ENCODE results near the gene SLCO2A1. TPM values are rescaled to one million over a fixed set of nuclear protein-coding genes. Genes with fewer than 3 reads are reported as not detected.

Gene SLCO2A1
- total and polyA plus RNA-seq, 2 experiments from 2014 or later, result 0.31 to 1.0 TPM

DNA sequence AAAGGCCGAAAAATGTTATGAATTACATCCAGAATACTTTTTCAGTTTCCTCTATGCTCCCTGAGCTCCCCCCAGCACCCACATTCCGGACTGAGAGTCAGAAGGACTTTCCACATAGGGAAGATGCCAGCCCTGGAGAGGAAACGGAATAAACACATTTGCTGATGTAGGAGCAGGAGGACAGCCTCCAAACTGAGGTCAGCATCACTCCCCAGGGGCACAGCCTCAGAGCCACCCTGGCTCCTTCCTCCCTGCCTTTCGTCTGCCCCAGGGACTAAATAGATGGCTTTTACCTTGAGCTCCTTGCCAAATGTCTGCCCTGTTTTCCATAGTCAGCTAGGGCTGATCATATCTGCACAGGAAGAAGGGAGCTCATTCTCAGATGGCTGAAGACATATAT is 22.6 kb upstream of the SLCO2A1 start:
- H3K27me3 ChIP-seq (ENCODE audit: insufficient read depth), result no peaks in the 10 kb centered on the region
- H3F3A ChIP-seq (replicated peaks; ENCODE audit: low read depth), result no peaks in the 10 kb centered on the region
- no peak overlapping the region for H3K4me3 ChIP-seq
- H3K27ac Mint-ChIP-seq, result no peak overlapping the region
- H3K4me1 ChIP-seq (ENCODE audit: insufficient read depth), result no peaks in the 10 kb centered on the region; the same call in 1 of the 2 replicates
- TF ChIP-seq, protein P1, sequence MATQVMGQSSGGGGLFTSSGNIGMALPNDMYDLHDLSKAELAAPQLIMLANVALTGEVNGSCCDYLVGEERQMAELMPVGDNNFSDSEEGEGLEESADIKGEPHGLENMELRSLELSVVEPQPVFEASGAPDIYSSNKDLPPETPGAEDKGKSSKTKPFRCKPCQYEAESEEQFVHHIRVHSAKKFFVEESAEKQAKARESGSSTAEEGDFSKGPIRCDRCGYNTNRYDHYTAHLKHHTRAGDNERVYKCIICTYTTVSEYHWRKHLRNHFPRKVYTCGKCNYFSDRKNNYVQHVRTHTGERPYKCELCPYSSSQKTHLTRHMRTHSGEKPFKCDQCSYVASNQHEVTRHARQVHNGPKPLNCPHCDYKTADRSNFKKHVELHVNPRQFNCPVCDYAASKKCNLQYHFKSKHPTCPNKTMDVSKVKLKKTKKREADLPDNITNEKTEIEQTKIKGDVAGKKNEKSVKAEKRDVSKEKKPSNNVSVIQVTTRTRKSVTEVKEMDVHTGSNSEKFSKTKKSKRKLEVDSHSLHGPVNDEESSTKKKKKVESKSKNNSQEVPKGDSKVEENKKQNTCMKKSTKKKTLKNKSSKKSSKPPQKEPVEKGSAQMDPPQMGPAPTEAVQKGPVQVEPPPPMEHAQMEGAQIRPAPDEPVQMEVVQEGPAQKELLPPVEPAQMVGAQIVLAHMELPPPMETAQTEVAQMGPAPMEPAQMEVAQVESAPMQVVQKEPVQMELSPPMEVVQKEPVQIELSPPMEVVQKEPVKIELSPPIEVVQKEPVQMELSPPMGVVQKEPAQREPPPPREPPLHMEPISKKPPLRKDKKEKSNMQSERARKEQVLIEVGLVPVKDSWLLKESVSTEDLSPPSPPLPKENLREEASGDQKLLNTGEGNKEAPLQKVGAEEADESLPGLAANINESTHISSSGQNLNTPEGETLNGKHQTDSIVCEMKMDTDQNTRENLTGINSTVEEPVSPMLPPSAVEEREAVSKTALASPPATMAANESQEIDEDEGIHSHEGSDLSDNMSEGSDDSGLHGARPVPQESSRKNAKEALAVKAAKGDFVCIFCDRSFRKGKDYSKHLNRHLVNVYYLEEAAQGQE (IDR thresholded peaks at IDR 0.05; ENCODE audit: unreplicated experiment), result no peak
- no peak for TF ChIP-seq CREB1 (CRISPR knock-in tag; IDR thresholded peaks at IDR 0.05; ENCODE audit: low read depth)
- TF ChIP-seq, protein P2, sequence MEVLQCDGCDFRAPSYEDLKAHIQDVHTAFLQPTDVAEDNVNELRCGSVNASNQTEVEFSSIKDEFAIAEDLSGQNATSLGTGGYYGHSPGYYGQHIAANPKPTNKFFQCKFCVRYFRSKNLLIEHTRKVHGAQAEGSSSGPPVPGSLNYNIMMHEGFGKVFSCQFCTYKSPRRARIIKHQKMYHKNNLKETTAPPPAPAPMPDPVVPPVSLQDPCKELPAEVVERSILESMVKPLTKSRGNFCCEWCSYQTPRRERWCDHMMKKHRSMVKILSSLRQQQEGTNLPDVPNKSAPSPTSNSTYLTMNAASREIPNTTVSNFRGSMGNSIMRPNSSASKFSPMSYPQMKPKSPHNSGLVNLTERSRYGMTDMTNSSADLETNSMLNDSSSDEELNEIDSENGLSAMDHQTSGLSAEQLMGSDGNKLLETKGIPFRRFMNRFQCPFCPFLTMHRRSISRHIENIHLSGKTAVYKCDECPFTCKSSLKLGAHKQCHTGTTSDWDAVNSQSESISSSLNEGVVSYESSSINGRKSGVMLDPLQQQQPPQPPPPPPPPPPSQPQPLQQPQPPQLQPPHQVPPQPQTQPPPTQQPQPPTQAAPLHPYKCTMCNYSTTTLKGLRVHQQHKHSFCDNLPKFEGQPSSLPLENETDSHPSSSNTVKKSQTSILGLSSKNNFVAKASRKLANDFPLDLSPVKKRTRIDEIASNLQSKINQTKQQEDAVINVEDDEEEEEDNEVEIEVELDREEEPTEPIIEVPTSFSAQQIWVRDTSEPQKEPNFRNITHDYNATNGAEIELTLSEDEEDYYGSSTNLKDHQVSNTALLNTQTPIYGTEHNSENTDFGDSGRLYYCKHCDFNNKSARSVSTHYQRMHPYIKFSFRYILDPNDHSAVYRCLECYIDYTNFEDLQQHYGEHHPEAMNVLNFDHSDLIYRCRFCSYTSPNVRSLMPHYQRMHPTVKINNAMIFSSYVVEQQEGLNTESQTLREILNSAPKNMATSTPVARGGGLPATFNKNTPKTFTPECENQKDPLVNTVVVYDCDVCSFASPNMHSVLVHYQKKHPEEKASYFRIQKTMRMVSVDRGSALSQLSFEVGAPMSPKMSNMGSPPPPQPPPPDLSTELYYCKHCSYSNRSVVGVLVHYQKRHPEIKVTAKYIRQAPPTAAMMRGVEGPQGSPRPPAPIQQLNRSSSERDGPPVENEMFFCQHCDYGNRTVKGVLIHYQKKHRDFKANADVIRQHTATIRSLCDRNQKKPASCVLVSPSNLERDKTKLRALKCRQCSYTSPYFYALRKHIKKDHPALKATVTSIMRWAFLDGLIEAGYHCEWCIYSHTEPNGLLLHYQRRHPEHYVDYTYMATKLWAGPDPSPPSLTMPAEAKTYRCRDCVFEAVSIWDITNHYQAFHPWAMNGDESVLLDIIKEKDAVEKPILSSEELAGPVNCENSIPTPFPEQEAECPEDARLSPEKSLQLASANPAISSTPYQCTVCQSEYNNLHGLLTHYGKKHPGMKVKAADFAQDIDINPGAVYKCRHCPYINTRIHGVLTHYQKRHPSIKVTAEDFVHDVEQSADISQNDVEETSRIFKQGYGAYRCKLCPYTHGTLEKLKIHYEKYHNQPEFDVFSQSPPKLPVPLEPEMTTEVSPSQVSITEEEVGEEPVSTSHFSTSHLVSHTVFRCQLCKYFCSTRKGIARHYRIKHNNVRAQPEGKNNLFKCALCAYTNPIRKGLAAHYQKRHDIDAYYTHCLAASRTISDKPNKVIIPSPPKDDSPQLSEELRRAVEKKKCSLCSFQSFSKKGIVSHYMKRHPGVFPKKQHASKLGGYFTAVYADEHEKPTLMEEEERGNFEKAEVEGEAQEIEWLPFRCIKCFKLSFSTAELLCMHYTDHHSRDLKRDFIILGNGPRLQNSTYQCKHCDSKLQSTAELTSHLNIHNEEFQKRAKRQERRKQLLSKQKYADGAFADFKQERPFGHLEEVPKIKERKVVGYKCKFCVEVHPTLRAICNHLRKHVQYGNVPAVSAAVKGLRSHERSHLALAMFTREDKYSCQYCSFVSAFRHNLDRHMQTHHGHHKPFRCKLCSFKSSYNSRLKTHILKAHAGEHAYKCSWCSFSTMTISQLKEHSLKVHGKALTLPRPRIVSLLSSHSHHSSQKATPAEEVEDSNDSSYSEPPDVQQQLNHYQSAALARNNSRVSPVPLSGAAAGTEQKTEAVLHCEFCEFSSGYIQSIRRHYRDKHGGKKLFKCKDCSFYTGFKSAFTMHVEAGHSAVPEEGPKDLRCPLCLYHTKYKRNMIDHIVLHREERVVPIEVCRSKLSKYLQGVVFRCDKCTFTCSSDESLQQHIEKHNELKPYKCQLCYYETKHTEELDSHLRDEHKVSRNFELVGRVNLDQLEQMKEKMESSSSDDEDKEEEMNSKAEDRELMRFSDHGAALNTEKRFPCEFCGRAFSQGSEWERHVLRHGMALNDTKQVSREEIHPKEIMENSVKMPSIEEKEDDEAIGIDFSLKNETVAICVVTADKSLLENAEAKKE (CRISPR knock-in tag; IDR thresholded peaks at IDR 0.05), result no peak
- TF ChIP-seq JUNB (IDR thresholded peaks at IDR 0.05; ENCODE audit: unreplicated experiment), result no peak
- TF ChIP-seq POLR2AphosphoS5 (IDR thresholded peaks at IDR 0.05; ENCODE audit: low read depth), result no peak
- TF ChIP-seq, protein P3, sequence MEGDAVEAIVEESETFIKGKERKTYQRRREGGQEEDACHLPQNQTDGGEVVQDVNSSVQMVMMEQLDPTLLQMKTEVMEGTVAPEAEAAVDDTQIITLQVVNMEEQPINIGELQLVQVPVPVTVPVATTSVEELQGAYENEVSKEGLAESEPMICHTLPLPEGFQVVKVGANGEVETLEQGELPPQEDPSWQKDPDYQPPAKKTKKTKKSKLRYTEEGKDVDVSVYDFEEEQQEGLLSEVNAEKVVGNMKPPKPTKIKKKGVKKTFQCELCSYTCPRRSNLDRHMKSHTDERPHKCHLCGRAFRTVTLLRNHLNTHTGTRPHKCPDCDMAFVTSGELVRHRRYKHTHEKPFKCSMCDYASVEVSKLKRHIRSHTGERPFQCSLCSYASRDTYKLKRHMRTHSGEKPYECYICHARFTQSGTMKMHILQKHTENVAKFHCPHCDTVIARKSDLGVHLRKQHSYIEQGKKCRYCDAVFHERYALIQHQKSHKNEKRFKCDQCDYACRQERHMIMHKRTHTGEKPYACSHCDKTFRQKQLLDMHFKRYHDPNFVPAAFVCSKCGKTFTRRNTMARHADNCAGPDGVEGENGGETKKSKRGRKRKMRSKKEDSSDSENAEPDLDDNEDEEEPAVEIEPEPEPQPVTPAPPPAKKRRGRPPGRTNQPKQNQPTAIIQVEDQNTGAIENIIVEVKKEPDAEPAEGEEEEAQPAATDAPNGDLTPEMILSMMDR (conservative IDR thresholded peaks at IDR 0.05; ENCODE audit: low read depth in 2 of 2), result no peak
- TF ChIP-seq EZH2 (IDR thresholded peaks at IDR 0.05; ENCODE audit: low read depth, unreplicated experiment), result no peak
- TF ChIP-seq ZNF114 (CRISPR knock-in tag; IDR thresholded peaks at IDR 0.05), result no peak
- TF ChIP-seq EZH2phosphoT487 (IDR thresholded peaks at IDR 0.05; ENCODE audit: unreplicated experiment), result no peak
- no peak for TF ChIP-seq STAT1 (IDR thresholded peaks at IDR 0.05; ENCODE audit: unreplicated experiment)
- TF ChIP-seq NANOG (IDR thresholded peaks at IDR 0.05; ENCODE audit: borderline replicate concordance), result no peak
- TF ChIP-seq ZNF331 (CRISPR knock-in tag; IDR thresholded peaks at IDR 0.05; ENCODE audit: low read depth), result no peak
- TF ChIP-seq, protein P4, sequence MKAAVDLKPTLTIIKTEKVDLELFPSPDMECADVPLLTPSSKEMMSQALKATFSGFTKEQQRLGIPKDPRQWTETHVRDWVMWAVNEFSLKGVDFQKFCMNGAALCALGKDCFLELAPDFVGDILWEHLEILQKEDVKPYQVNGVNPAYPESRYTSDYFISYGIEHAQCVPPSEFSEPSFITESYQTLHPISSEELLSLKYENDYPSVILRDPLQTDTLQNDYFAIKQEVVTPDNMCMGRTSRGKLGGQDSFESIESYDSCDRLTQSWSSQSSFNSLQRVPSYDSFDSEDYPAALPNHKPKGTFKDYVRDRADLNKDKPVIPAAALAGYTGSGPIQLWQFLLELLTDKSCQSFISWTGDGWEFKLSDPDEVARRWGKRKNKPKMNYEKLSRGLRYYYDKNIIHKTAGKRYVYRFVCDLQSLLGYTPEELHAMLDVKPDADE (IDR thresholded peaks at IDR 0.05), result no peak
- H3K4me3 Mint-ChIP-seq, result no peak overlapping the region
- ATAC-seq, result no peak
- no peak overlapping the region for H3K27ac ChIP-seq (ENCODE audit: low read depth)
- H3K9me3 Mint-ChIP-seq, result peaks cover 7% of the 10 kb centered on the region
- H3K79me2 ChIP-seq (replicated peaks; ENCODE audit: insufficient read depth), result no peaks in the 10 kb centered on the region
- H2AFZ ChIP-seq, result no peak overlapping the region
- peaks cover 3% of the 10 kb centered on the region; the same call in 1 of the 2 replicates for H3K9me2 ChIP-seq (ENCODE audit: insufficient read depth)
- H3K36me3 ChIP-seq (ENCODE audit: insufficient read depth), result no peaks in the 10 kb centered on the region
- no peaks in the 10 kb centered on the region for H4K20me1 ChIP-seq (replicated peaks; ENCODE audit: insufficient read depth)
- H3K27me3 Mint-ChIP-seq (ENCODE audit: insufficient read depth, low read depth, poor library complexity), result peaks cover 14% of the 10 kb centered on the region
- no peak overlapping the region for H3K4me2 ChIP-seq
- no peak for DNase-seq (ENCODE audit: low spot score)
- H3K36me3 Mint-ChIP-seq (ENCODE audit: low read depth), result no peaks in the 10 kb centered on the region; the same call in 2 of the 3 replicates
- H3K4me1 Mint-ChIP-seq, result peaks cover 7% of the 10 kb centered on the region

All from GM23338 (cell line).